HUDEP-2 (cell line): ENCODE data around the gene KCTD12.
"Not testable (repeated sequence)": the region's sequence is repeated elsewhere in the genome, so short reads cannot be mapped to it uniquely, and the experiment has no call there.

Experiments
- DNase-seq, 76 experiments: peaks; one replicate each; lab custom pipeline; 2025; ENCODE audit not compliant: unreplicated experiment in 76 of 76; lab: John Stamatoyannopoulos, UW

Gene KCTD12

GRCh38 chr13:76886292-76887075, at the start of gene KCTD12:
TSS of gene KCTD12 (minus strand) at chr13:76886405. CDS start at chr13:76886148, 257 bp downstream.
- peak in 44 of 76 experiments; percentile 1 to 57 (median 24) for DNase-seq

DNA sequence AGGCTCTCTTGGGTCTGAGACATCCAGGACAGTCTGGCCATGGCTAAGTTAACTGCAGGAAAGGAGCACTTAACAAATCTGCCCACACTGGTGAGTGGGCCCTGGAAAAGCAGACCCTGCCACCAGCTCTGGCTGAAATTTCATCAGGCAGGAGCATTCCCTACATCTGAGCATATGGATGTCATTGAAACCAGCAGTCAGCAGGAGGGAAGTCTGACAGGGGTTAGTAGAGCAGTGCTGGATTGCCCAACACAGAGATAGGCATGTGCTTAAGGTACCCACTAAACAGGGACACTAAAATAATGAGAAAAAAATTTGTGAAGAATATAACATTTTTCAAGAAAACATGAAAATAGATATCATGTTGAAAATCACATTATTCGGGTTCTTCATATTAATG, 48.5 kb upstream of the KCTD12 start:
- no peak for DNase-seq

DNA sequence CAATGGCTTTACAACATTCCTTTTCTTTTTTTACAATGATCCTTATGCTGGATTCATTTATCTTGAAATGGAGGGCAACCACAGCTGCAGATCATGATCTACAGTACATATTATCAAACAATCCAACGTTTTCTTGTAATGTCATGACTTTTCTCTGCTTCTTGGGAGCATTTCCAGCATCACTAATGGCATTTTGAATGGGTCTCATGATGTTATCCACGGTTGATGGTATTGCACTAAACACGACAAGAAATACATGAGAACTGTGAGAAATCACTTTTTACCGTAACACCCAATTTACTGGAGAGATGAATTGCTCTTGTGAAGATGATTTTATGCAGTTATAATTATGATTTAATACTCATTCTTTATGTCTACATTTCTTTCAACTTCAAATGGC, 45.9 kb upstream of the KCTD12 start:
- no peak for DNase-seq

GRCh38 chr13:76929851-76930374, 43.7 kb upstream of the KCTD12 start:
- no peak for DNase-seq

- DNase-seq: no peak
These were observed 43.1 kb upstream of the KCTD12 start for GRCh38 chr13:76929320-76929719.

DNA sequence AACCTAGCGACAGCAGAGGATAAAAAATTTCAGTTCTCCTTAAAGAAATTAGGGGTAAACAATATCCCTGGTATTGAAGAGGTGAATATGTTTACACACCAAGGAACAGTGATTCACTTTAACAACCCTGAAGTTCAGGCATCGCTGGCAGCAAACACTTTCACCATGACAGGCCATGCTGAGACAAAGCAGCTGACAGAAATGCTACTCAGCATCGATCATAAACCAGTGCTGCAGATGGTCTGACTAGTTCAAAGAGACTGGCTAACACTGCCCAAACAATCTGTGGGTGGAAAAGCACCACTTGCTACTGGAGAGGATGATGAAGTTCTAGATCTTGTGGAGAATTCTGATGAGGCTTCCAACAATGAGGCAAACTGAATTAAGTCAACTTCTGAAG, 42.3 kb upstream of the KCTD12 start:
- DNase-seq: no peak

DNA sequence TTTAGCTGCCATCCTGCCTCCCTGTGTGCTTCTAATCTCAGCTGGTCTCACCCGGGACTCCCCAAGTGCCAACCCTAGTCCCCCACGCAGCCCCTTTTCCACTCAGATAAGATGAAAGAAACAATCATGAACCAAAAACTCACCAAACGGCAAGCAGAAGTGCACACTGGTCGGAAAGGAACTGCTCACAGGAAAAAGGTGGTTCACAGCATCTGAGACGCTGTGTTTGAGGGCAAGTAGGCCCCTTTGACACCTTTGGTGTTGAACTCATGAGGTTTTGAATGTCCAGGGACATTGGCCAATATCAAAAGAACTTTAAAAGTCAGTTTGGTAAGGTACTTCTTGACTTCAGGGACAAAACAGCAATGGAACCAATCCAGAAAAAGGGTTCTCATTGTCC, 41.8 kb upstream of the KCTD12 start:
- no peak for DNase-seq

DNA sequence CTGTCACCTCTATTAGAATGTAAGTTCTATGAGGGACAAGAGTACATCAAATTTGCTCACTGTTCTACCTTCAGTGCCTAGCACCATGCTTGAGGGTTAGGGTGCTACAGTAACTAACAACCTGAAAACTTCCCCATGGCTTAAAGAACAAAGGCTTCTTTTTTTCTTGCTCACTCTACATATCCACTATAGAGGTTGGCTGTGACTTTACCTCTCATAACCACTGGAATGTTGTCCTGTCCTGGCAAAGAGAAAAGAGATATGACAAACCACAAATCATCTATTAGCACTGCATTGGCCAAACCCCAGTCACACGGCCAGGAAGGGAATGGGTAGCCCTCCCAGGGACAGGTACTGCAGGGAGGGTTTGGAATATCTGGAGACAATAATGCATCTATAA, 38.9 kb upstream of the KCTD12 start:
- no peak for DNase-seq

DNA sequence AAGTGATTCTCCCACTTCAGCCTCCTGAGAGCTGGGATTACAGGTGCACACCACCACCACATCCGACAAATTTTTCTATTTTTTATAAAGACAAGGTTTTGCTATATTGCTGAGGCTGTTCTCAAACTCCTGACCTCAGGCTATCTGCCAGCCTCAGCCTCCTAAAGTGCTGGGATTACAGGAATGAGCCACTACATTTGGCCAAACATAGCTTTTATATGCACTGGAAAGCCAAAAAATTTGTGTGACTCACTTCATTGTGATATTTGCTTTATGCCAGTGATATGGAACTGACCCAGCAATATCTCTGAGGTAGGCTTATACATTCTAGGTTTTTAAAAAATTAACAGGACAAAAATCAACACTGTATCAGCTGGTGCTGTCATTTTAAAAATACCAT, 35.3 kb upstream of the KCTD12 start:
- no peak for DNase-seq

DNA sequence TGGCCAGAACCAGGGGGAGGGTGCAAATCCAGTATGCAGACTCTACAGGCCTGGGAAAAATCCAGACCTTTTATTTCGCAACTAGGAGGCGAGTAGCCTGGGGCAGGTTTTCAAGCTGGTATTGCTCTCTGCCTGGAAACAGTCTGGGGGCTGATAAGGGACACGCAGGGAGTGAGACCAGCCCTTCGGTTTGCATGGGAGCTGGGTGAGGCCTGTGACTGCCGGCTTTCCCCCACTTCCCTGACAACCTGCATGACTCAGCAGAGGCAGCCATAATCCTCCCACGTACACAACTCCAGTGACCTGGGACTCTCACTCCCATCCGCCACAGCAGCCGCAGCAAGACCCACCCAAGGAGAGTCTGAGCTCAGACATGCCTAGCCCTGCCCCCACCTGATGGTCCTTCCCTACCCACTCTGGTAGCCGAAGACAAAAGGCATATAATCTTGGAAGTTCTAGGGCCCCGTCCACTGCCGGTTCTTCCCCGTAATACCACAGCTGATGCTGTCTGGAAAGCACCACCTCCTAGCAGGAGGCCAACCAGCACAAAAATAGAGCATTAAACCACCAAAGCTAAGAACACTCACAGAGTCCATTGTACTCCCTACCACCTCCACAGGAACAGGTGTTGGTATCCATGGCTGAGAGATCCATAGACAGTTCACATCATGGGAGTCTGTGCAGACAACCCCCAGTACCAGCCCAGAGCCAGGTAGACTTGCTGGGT, 31.7 kb upstream of the KCTD12 start:
- peak in 9 of 76 experiments; percentile 5 to 58 (median 20) for DNase-seq

DNA sequence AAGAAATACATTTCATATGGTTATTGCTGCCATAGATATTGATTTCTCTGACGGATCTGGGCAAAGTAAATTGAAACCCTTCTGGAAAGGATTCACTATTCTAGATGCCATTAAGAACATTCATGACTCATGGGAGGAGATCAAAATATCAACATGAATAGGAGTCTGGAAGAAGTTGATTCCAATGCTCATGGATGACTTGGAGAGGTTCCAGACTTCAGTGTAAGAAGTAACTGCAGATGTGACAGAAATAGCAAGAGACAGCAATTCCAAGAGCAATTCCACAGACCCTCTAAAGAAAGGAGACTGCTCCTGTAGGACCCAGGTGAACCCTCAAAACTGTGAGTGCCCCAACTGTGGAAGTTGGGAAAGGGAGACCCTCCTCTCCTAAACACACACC, 30.9 kb upstream of the KCTD12 start:
- no peak for DNase-seq

- no peak for DNase-seq
These were observed 27.7 kb upstream of the KCTD12 start for GRCh38 chr13:76913898-76914297.

GRCh38 chr13:76912476-76912875, 26.3 kb upstream of the KCTD12 start:
- no peak for DNase-seq

GRCh38 chr13:76904507-76904906, 18.3 kb upstream of the KCTD12 start:
- no peak for DNase-seq

DNA sequence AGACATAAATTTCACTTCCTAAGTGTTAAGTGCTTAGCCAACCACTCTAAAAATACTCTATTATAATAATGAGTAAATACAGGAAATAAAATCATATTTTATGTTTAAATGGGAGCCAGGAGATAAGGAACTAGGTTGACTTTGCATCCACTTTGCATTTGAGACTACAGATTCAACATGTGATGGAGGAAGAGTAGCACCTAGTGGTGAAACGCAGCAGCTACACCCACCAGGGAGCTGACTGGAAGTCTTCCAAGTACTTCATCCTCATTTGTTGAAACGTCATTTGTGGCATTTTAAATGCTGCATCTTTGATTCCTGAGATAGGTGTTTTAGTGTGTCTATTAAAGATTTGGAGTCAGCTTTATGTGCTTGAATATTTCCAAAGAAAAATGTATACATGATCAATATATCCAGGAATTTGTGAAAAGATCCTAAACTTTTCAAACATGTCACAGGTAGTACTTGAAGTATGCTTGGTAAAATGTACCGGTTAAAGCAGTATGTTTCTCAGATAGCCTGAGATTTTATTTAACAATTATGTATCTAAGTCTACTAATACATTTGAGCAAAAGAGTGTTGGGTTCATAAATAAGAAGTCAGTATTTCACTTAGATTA, 17.4 kb upstream of the KCTD12 start:
- peak in 48 of 76 experiments; percentile 1 to 68 (median 29) for DNase-seq

- not testable (repeated sequence) for DNase-seq
These were observed 12.9 kb upstream of the KCTD12 start for GRCh38 chr13:76899066-76899465.

GRCh38 chr13:76897171-76897570, 11.0 kb upstream of the KCTD12 start:
- DNase-seq: not testable (repeated sequence)

DNA sequence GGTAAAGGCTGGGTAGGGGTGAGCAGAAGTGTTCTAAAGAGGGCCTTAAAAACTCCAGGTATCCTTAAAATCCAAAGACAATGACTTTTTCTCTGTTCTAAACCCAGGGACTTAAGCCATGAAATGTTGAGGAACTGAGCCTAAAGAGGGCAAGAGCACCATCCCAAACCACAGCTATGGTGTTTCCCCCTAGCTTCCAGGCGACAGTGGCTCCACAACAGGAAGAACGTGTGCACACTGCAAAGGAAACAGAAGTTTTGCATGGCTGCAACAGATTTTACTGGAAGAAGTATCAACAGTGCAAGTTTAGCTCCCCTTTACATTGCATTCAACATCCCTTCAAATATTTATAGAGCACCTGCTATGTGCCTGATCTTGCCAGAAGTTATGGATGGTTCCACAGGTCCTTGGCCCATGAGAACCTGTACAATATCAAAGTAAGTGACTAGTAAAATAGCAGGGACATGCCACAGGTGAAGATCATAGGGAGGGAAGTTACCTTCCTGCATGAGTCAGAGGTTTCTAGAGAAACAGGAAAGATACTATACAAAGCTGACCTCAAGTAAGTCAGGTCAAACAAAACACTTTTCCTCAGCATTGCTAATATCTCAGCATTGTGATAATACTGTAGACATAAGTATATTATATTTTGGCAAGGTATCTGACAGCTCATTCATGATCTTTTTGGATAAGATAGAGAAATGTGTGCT, 8.4 kb upstream of the KCTD12 start:
- no peak for DNase-seq

DNA sequence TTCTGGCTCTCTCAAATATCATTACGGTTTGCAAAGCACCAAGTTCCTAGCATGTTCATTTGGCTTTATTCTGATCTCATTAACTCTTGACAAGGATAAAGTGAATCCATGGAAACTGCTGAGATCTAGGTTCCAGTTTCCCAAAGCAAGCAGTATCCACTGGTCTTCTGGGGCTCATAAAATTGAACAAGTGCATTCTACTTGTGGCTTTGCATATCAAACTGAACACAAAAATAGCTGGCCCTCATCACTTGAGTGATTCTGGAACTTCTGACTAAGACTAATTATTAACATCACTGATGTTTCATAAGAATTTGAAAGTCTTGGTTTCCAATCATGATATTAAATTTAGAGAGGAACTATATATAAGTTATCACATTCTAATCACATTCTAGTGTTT, 6.3 kb upstream of the KCTD12 start:
- no peak for DNase-seq

- no peak for DNase-seq
These were observed 3.8 kb upstream of the KCTD12 start for GRCh38 chr13:76890021-76890420.

GRCh38 chr13:76889254-76889653, 3.0 kb upstream of the KCTD12 start:
- DNase-seq: no peak
